Measurements from ENCODE around the gene SLC12A8.

The SLC12A8 gene

DNA sequence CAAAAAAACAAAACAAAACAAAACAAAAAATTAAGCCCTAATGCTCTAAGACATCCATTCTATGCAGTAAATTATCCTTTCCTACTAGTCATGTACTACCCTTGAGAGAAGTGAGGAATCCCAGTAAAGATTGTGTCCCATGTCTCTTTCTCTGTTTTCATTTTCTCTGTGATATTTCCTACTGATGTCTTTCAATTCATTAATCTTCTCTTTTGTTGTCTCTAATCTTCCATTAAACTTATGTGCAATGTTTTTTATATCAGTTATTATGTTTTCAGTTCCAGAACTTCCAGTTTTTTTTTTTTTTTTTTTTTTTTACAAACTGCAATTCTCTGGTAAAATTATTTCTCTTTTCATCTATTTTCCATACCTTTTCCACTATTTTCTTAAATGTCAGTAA lies 44.1 kb upstream of the SLC12A8 start:
- TF ChIP-seq EGR1 (IDR thresholded peaks at IDR 0.05) = no peak

DNA sequence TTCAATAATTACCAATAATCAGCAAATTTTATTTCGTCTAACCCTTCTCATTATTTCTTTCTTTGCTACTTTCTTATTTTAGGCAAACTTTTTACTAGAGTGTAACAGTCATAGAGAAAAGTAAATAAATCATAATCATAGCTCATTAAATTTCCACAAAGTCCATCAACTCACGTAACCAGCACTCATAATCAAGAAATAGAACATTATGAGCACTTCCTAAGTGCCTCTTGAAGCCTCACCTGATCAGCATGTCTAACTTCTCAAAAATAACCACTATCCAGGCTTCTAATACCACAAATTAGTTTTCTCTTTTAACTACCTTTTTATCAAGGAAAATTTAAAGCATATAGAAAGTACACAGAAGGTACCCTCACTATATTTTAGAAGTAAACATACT lies 38.4 kb upstream of the SLC12A8 start:
- TF ChIP-seq, protein P1, sequence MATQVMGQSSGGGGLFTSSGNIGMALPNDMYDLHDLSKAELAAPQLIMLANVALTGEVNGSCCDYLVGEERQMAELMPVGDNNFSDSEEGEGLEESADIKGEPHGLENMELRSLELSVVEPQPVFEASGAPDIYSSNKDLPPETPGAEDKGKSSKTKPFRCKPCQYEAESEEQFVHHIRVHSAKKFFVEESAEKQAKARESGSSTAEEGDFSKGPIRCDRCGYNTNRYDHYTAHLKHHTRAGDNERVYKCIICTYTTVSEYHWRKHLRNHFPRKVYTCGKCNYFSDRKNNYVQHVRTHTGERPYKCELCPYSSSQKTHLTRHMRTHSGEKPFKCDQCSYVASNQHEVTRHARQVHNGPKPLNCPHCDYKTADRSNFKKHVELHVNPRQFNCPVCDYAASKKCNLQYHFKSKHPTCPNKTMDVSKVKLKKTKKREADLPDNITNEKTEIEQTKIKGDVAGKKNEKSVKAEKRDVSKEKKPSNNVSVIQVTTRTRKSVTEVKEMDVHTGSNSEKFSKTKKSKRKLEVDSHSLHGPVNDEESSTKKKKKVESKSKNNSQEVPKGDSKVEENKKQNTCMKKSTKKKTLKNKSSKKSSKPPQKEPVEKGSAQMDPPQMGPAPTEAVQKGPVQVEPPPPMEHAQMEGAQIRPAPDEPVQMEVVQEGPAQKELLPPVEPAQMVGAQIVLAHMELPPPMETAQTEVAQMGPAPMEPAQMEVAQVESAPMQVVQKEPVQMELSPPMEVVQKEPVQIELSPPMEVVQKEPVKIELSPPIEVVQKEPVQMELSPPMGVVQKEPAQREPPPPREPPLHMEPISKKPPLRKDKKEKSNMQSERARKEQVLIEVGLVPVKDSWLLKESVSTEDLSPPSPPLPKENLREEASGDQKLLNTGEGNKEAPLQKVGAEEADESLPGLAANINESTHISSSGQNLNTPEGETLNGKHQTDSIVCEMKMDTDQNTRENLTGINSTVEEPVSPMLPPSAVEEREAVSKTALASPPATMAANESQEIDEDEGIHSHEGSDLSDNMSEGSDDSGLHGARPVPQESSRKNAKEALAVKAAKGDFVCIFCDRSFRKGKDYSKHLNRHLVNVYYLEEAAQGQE (IDR thresholded peaks at IDR 0.05; ENCODE audit: low read depth) = no peak
- TF ChIP-seq FOXM1 (IDR thresholded peaks at IDR 0.05; ENCODE audit: borderline replicate concordance, low read depth) = no peak

DNA sequence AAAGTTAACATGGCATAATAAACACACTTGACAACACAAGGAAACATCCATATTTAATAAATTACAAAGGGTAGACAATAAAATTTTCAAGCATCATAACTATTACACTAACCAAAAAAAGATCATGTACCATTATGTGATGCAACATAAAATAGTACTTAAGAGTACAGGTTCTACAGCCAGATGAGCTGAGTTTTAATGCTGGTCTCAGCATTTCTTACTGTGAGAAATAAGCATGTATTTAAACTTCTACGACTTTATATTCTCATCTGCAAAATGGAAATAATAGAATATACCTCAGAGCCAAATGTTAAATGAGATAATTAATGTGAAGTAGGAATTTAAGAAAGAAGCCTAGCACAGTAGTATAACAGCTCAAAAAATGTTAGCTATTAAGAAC lies 33.7 kb upstream of the SLC12A8 start:
- TF ChIP-seq EP300 (IDR thresholded peaks at IDR 0.05; ENCODE audit: borderline replicate concordance) (no peak), RAD21 (IDR thresholded peaks at IDR 0.05; ENCODE audit: low read depth) (no peak), EGR1 (IDR thresholded peaks at IDR 0.05) (no peak), FOXM1 (IDR thresholded peaks at IDR 0.05; ENCODE audit: borderline replicate concordance, low read depth) (no peak), CREB1 (IDR thresholded peaks at IDR 0.05; ENCODE audit: low read depth) (no peak), TEAD4 (IDR thresholded peaks at IDR 0.05) (no peak), TCF12 (IDR thresholded peaks at IDR 0.05; ENCODE audit: low read depth) (no peak), YY1 (IDR thresholded peaks at IDR 0.05; ENCODE audit: low read depth) (no peak), NFIC (IDR thresholded peaks at IDR 0.05) (no peak)
- TF ChIP-seq, protein P2, sequence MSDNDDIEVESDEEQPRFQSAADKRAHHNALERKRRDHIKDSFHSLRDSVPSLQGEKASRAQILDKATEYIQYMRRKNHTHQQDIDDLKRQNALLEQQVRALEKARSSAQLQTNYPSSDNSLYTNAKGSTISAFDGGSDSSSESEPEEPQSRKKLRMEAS (IDR thresholded peaks at IDR 0.05) = no peak
- TF ChIP-seq, protein P3, sequence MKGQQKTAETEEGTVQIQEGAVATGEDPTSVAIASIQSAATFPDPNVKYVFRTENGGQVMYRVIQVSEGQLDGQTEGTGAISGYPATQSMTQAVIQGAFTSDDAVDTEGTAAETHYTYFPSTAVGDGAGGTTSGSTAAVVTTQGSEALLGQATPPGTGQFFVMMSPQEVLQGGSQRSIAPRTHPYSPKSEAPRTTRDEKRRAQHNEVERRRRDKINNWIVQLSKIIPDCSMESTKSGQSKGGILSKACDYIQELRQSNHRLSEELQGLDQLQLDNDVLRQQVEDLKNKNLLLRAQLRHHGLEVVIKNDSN (IDR thresholded peaks at IDR 0.05) = no peak

DNA sequence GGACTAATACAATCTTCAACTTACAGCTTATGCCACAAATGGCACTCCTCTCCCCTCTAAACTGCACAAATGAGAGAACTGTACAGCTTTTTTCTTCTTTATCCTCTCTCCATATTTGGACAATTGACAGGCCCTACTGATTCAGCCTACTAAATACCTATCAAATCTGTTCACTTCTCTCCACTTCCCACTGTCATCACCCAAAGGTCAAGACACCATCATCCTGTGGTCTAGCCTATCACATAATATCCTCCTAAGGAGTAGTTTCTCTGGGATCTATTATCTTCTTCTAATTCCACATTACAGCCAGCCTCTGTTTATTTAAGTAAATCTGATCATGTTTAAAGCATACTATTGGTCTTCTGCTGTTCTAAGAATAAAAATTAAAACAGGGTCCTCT lies 33.0 kb upstream of the SLC12A8 start:
- no peak for TF ChIP-seq EP300 (IDR thresholded peaks at IDR 0.05; ENCODE audit: borderline replicate concordance)
- no peak for TF ChIP-seq TEAD4 (IDR thresholded peaks at IDR 0.05)
- TF ChIP-seq FOXM1 (IDR thresholded peaks at IDR 0.05; ENCODE audit: borderline replicate concordance, low read depth) = no peak
- no peak for TF ChIP-seq CREB1 (IDR thresholded peaks at IDR 0.05; ENCODE audit: low read depth)
- TF ChIP-seq TCF12 (IDR thresholded peaks at IDR 0.05; ENCODE audit: low read depth) = no peak
- TF ChIP-seq NFIC (IDR thresholded peaks at IDR 0.05) = no peak
- TF ChIP-seq, protein P2 (IDR thresholded peaks at IDR 0.05) = no peak
- no peak for TF ChIP-seq TAF1 (IDR thresholded peaks at IDR 0.05; ENCODE audit: low read depth)
- no peak for TF ChIP-seq ZBTB7A (IDR thresholded peaks at IDR 0.05; ENCODE audit: low read depth)
- TF ChIP-seq, protein P1 (IDR thresholded peaks at IDR 0.05; ENCODE audit: low read depth) = no peak
- TF ChIP-seq YY1 (IDR thresholded peaks at IDR 0.05; ENCODE audit: low read depth) = no peak
- TF ChIP-seq CEBPB (IDR thresholded peaks at IDR 0.05) = no peak
- no peak for TF ChIP-seq RAD21 (IDR thresholded peaks at IDR 0.05; ENCODE audit: low read depth)
- TF ChIP-seq, protein P3 (IDR thresholded peaks at IDR 0.05) = no peak
- TF ChIP-seq EGR1 (IDR thresholded peaks at IDR 0.05) = no peak

DNA sequence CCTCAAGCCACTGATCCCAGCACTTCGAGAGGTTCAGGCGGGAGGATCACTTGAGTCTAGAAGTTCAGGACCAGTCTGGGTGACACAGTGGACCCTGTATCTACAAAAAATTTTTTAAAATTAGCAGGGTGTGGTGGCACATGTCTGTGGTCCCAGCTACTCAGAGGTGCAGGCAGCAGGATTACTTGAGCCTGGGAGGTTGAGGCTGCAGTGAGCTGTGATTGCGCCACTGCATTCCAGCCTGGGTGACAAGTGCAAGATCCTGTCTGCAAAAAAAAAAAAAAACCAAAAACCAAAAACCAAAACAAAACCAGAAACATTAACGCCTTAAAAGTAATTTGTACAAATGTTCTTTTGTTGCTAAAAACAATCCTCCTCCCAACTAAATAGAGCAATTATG lies 27.9 kb upstream of the SLC12A8 start:
- TF ChIP-seq TAF1 (IDR thresholded peaks at IDR 0.05; ENCODE audit: low read depth) (no peak), EGR1 (IDR thresholded peaks at IDR 0.05) (no peak), TCF12 (IDR thresholded peaks at IDR 0.05; ENCODE audit: low read depth) (no peak), EP300 (IDR thresholded peaks at IDR 0.05; ENCODE audit: borderline replicate concordance) (no peak), FOXM1 (IDR thresholded peaks at IDR 0.05; ENCODE audit: borderline replicate concordance, low read depth) (no peak), NFIC (IDR thresholded peaks at IDR 0.05) (no peak), CEBPB (IDR thresholded peaks at IDR 0.05) (peak; percentile 85), YY1 (IDR thresholded peaks at IDR 0.05; ENCODE audit: low read depth) (no peak), TEAD4 (IDR thresholded peaks at IDR 0.05) (peak; percentile 35; the same call in 1 of the 2 replicates)
- TF ChIP-seq, protein P2 (IDR thresholded peaks at IDR 0.05) = no peak
- TF ChIP-seq, protein P1 (IDR thresholded peaks at IDR 0.05; ENCODE audit: low read depth) = no peak

Measured in Ishikawa (cell line).